Measurements from ENCODE around the gene CDX2. TPM values are rescaled to one million over a fixed set of nuclear protein-coding genes. Genes with fewer than 3 reads are reported as not detected.
"Not testable (repeated sequence)": the region's sequence is repeated elsewhere in the genome, so short reads cannot be mapped to it uniquely, and the experiment has no call there.

The CDX2 gene
- total and polyA plus RNA-seq, 9 donors = 0.02 to 0.26 (median 0.12) TPM; not detected in 6

DNA sequence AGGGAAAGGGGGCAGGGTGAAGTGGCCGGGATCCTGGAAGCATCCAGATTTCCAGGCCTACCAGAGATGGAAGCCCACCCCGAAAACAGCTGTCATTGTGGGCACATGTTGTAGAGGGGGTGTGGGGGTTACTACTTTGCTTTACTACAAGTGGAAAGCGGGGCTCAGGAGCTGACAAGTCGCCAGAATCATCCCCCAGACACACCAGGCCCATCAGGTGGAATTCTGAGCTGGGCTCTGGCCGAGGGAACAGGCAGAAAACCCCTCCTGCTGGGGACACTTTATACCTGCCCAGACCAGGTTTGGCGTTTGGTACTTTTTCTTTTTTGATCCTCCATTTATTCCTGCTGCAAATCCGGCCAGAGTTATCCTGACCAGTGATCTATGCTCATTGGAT is 3.8 kb downstream of the CDX2 start:
- no peak for DNase-seq
- Histone ChIP-seq H3K4me3 (no peak overlapping the region), H3K4me1 (ENCODE audit: insufficient read depth) (peaks cover under 1% of the 10 kb centered on the region), H3K9me3 (no peaks in the 10 kb centered on the region), H3K36me3 (no peaks in the 10 kb centered on the region), H3K27ac (no peak overlapping the region), H3K27me3 (no peaks in the 10 kb centered on the region)
- WGBS, 3 donors = 60 to 66% (median 61%) methylated on average over 7 of the region's 7 CpGs
- intact Hi-C loops (cut with DNase I) = no loop called here
- TF ChIP-seq POLR2A (IDR thresholded peaks at IDR 0.05) (no peak), EP300 (IDR thresholded peaks at IDR 0.05) (no peak), CTCF (IDR thresholded peaks at IDR 0.05) (no peak)

DNA sequence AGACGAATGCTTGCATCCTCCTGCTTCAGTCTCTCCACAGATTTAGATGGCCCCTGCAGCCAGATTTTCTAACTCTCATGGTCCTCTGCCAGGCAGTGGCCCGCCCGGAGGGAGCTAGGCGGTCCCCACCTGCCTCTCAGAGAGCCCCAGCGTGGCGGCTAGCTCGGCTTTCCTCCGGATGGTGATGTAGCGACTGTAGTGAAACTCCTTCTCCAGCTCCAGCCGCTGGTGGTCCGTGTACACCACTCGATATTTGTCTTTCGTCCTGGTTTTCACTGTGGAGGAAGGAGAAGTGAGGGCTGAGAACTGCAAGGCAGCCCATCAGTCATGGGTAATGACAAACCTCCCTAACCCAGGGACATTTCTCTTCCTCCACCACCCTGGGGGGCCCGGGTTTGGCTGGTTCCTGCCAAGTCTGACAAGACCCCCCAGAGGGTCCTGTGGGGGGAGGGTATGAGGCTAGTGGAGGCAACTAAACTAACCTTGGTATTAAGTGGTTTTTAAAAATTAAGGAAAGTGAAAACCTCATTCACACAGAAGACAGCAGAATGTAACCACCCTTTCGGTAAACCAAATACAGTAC is 4.3 kb downstream of the CDX2 start:
- intact Hi-C loops (cut with DNase I) = no loop called here
- H3K4me1 ChIP-seq (ENCODE audit: insufficient read depth) = peaks cover 4% of the 10 kb centered on the region
- DNase-seq = no peak
- no peaks in the 10 kb centered on the region for H3K9me3 ChIP-seq
- 20 to 32% (median 25%) methylated on average over 15 of the region's 15 CpGs for WGBS, 3 donors
- no peaks in the 10 kb centered on the region for H3K27me3 ChIP-seq
- H3K4me3 ChIP-seq = no peak overlapping the region
- TF ChIP-seq POLR2A (IDR thresholded peaks at IDR 0.05) (no peak), EP300 (IDR thresholded peaks at IDR 0.05) (no peak), CTCF (IDR thresholded peaks at IDR 0.05) (no peak)
- H3K36me3 ChIP-seq = no peaks in the 10 kb centered on the region
- no peak overlapping the region for H3K27ac ChIP-seq

DNA sequence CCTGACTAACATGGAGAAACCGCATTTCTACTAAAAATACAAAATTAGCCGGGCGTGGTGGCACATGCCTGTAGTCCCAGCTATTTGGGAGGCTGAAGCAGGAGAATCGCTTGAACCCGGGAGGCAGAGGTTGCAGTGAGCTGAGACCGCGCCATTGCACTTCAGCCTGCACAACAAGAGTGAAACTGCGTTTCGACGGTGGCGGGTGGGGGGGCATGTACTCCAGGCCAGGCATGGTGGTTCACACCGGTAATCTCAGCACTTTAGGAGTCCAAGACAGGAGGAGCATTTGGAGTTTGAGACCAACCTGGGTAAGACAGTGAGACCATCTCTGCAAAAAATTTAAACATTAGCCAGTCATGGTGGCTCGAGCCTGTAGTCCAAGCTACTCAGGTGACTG is 4.9 kb downstream of the CDX2 start:
- H3K4me3 ChIP-seq; H3K27me3 ChIP-seq; intact Hi-C loops (cut with DNase I); H3K36me3 ChIP-seq; H3K4me1 ChIP-seq (ENCODE audit: insufficient read depth); H3K9me3 ChIP-seq; DNase-seq; H3K27ac ChIP-seq: not testable (repeated sequence)
- 52 to 63% (median 59%) methylated on average over 13 of the region's 13 CpGs for WGBS, 3 donors

DNA sequence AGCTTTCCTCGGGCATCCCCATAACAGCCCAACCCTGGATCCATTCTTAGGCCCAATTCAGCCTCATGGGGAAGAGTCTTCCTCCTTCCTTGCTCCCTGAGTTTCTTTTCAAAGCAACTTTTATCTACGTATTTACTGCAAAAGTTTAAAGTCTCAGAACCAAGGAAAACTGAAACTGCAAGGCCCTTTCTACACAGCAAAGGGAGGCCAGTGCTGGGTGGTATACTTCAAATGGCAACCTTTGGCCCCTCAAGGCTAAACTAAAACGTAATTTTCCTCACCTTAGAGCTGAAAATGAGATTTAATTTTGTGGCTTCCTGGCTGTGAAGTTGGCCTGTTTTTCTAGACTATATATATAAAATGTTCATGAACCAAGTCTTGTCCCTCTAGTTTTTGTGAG is 5.6 kb downstream of the CDX2 start:
- intact Hi-C loops (cut with DNase I) = no loop called here
- H3K27ac ChIP-seq = no peak overlapping the region
- H3K9me3 ChIP-seq = no peaks in the 10 kb centered on the region
- H3K4me3 ChIP-seq = no peak overlapping the region
- no peaks in the 10 kb centered on the region for H3K36me3 ChIP-seq
- H3K27me3 ChIP-seq = no peaks in the 10 kb centered on the region
- no peak for DNase-seq
- TF ChIP-seq POLR2A (IDR thresholded peaks at IDR 0.05) = no peak
- no peak for TF ChIP-seq CTCF (IDR thresholded peaks at IDR 0.05)
- no peak for TF ChIP-seq EP300 (IDR thresholded peaks at IDR 0.05)
- H3K4me1 ChIP-seq (ENCODE audit: insufficient read depth) = peaks cover 4% of the 10 kb centered on the region
- 54 to 65% (median 59%) methylated on average over 3 of the region's 3 CpGs for WGBS, 3 donors

GRCh38 chr13:27962982-27963381 is 6.1 kb downstream of the CDX2 start:
- no peak overlapping the region for H3K4me3 ChIP-seq
- intact Hi-C loops (cut with DNase I) = no loop called here
- H3K27me3 ChIP-seq = no peaks in the 10 kb centered on the region
- no peak overlapping the region for H3K27ac ChIP-seq
- no peak for DNase-seq
- TF ChIP-seq POLR2A (IDR thresholded peaks at IDR 0.05) = no peak
- no peak for TF ChIP-seq EP300 (IDR thresholded peaks at IDR 0.05)
- TF ChIP-seq CTCF (IDR thresholded peaks at IDR 0.05) = no peak
- no peaks in the 10 kb centered on the region for H3K9me3 ChIP-seq
- no peaks in the 10 kb centered on the region for H3K36me3 ChIP-seq
- WGBS, 3 donors = 58 to 68% (median 68%) methylated on average over 9 of the region's 9 CpGs
- peaks cover 4% of the 10 kb centered on the region for H3K4me1 ChIP-seq (ENCODE audit: insufficient read depth)

Measured in ovary (tissue), 9 donors.